ENCODE measurements around the gene TP53RK.

- no peak for TF ChIP-seq EZH2 (IDR thresholded peaks at IDR 0.05)
- no peak for TF ChIP-seq CTCF (IDR thresholded peaks at IDR 0.05)
- TF ChIP-seq EZH2phosphoT487 (IDR thresholded peaks at IDR 0.05), result no peak
Measured at GRCh38 chr20:46674253-46675083, 14.8 kb downstream of the TP53RK start.

All from neural progenitor cell (in vitro differentiated cells).